Spleen (tissue), 11 donors: ENCODE measurements around the gene ECM2. TPM values are rescaled to one million over a fixed set of nuclear protein-coding genes. Genes with fewer than 3 reads are reported as not detected.

Experiments used
- DNase-seq: peaks from one replicate; pipeline ENCODE4 v3.0.0-alpha.2; 2020
- H3K27ac ChIP-seq, 8 donors: fragments of 200-600 bp; sonication (generic) in 7 of 8; 1 replicate in 4 of 8; 2 replicates in 4 of 8; pipeline versions ENCODE4 v1.5.0 to v1.8.0; 2016 to 2021; ENCODE audit warnings: inconsistent platforms in 4 of 8, mild to moderate bottlenecking in 4 of 8, moderate library complexity in 1 of 8
- H3K27me3 ChIP-seq, 7 donors: fragments of 200-600 bp; sonication (generic) in 6 of 7; replicated peaks in 1 of 7; 1 replicate in 4 of 7; 2 replicates in 3 of 7; pipeline versions ENCODE4 v1.5.0 to v1.8.0; 2016 to 2021; ENCODE audit warnings: inconsistent platforms in 3 of 7, mild to moderate bottlenecking in 1 of 7
- H3K36me3 ChIP-seq, 6 donors: fragments of 200-600 bp; sonication (generic) in 5 of 6; 1 replicate in 4 of 6; 2 replicates in 2 of 6; pipeline versions ENCODE4 v1.5.0 to v1.8.0; 2016 to 2021; ENCODE audit warnings: inconsistent platforms in 2 of 6
- H3K4me1 ChIP-seq, 6 donors: fragments of 200-600 bp; sonication (generic) in 5 of 6; 1 replicate in 3 of 6; 2 replicates in 3 of 6; pipeline versions ENCODE4 v1.5.0 to v1.8.0; 2016 to 2021; ENCODE audit warnings: inconsistent platforms in 3 of 6
- H3K4me3 ChIP-seq, 8 donors: fragments of 200-600 bp; sonication (generic) in 7 of 8; 1 replicate in 4 of 8; 2 replicates in 4 of 8; pipeline versions ENCODE4 v1.5.0 to v1.8.0; 2016 to 2021; ENCODE audit warnings: inconsistent platforms in 4 of 8, mild to moderate bottlenecking in 4 of 8, moderate library complexity in 2 of 8
- H3K9me3 ChIP-seq, 8 donors: fragments of 200-600 bp; sonication (generic) in 7 of 8; 1 replicate in 4 of 8; 2 replicates in 4 of 8; pipeline versions ENCODE4 v1.5.0 to v1.8.0; 2016 to 2021; ENCODE audit warnings: inconsistent platforms in 4 of 8
- POLR2A ChIP-seq, 3 donors: fragments of 450-650 bp; IDR thresholded peaks; one replicate each; pipeline ENCODE4 v1.5.1; 2017; ENCODE audit warnings: antibody characterized with exemption in 3 of 3, mild to moderate bottlenecking in 1 of 3
- POLR2AphosphoS5 ChIP-seq, 3 donors: sonication (generic); formaldehyde crosslinking; IDR thresholded peaks; one replicate each; pipeline ENCODE4 v1.5.1; 2017; ENCODE audit warnings: antibody characterized with exemption in 3 of 3
- WGBS, 5 donors: extraction: QIAGEN DNeasy Blood & Tissue Kit in 3 of 5; methylation state at CpG; one replicate each; pipeline versions ENCODE4 v1.1.5 to v1.1.7; 2013 to 2018; 5-methylcytosine and 5-hydroxymethylcytosine counted together
- intact Hi-C: fragments of 100-400 bp; cut with DNase I; formaldehyde crosslinking; loops from one replicate; pipeline ENCODE4 v1.15.0; 2023; ENCODE audit warnings: low total_unique reads
- polyA plus RNA-seq, 3 donors: library from polyadenylated mRNA; stranded (reverse); fragments of 200-250 nt; gene quantifications; one replicate each; pipeline ENCODE4 v1.2.1, GENCODE V29; 2013
- total RNA-seq, 7 donors: library from RNA; depleted of rRNA in 3 of 7; stranded (reverse); fragments of >200 nt in 3 of 7; fragmentation: NEBNext Ultra II Directional in 4 of 7; extraction: Animal tissue kit (Norgen Biotek cat#: 25700) in 4 of 7; gene quantifications; one replicate each; pipeline versions ENCODE4 v1.1.0 to v1.2.1, GENCODE V29; 2016 to 2021
- TF ChIP-seq, protein P1 (sequence below), 11 experiments: fragments of 200-600 bp in 7 of 11; fragments of 450-650 bp in 4 of 11; sonication (generic) in 4 of 11; IDR thresholded peaks in 8 of 11; conservative IDR thresholded peaks in 3 of 11; 1 replicate in 7 of 11; 2 replicates in 4 of 11; pipeline versions ENCODE4 v1.4.0 to v1.8.0; 2016 to 2021; ENCODE audit warnings: antibody characterized with exemption in 11 of 11, inconsistent platforms in 4 of 11, mild to moderate bottlenecking in 1 of 11
- donor health status: healthy with polysubstance abuse.
- donor health status: DM: no; HTN: no; CAD: no; lungs with moderate emphysema.
- donor health status: DM: no; HTN: no; CAD: no.
- donor health status: Bipolar disorder and iron deficiency.
- donor health status: healthy.
- donor health status: DM: no; HTN: no; CAD: no.
- donor health status: DM: yes; HTN: yes; CAD: no.

Gene ECM2
- total and polyA plus RNA-seq, 10 donors: 0.22 to 1.7 (median 0.47) TPM; not detected in 2

DNA sequence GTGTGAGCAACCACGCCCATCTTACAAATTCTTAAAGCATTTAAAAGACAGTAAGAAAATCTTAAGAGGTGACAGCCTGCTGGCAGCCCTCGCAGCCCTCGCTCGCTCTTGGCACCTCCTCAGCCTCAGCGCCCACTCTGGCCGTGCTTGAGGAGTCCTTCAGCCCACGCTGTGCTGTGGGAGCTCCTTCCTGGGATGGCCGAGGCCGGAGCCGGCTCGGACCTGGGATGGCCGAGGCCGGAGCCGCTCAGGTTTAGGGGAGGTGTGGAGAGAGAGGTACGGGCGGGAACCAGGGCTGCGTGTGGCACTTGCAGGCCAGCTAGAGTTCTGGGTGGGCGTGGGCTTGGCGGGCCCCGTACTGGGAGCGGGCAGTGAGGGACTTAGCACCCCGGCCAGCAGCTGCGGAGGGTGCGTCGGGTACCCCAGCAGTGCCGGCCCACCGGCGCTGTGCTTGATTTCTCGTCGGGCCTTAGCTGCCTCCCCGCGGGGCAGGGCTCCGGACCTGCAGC, 9.3 kb upstream of the ECM2 start:
- intact Hi-C loops: no loop called here
- Histone ChIP-seq H3K27me3 (no peaks in the 10 kb centered on the region), H3K9me3 (peaks cover 0 to 17% (median 5%) of the 10 kb centered on the region in 8 donors), H3K27ac (no peak overlapping the region), H3K4me1 (no peaks in the 10 kb centered on the region), H3K36me3 (no peaks in the 10 kb centered on the region), H3K4me3 (no peak overlapping the region)
- TF ChIP-seq POLR2A (IDR thresholded peaks at IDR 0.05): no peak
- TF ChIP-seq, protein P1, sequence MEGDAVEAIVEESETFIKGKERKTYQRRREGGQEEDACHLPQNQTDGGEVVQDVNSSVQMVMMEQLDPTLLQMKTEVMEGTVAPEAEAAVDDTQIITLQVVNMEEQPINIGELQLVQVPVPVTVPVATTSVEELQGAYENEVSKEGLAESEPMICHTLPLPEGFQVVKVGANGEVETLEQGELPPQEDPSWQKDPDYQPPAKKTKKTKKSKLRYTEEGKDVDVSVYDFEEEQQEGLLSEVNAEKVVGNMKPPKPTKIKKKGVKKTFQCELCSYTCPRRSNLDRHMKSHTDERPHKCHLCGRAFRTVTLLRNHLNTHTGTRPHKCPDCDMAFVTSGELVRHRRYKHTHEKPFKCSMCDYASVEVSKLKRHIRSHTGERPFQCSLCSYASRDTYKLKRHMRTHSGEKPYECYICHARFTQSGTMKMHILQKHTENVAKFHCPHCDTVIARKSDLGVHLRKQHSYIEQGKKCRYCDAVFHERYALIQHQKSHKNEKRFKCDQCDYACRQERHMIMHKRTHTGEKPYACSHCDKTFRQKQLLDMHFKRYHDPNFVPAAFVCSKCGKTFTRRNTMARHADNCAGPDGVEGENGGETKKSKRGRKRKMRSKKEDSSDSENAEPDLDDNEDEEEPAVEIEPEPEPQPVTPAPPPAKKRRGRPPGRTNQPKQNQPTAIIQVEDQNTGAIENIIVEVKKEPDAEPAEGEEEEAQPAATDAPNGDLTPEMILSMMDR (IDR thresholded peaks at IDR 0.05 in 8 of 11, conservative IDR thresholded peaks at IDR 0.05 in 3 of 11): no peak
- TF ChIP-seq POLR2AphosphoS5 (IDR thresholded peaks at IDR 0.05): no peak
- no peak for DNase-seq
- 97 to 99% (median 98%) methylated on average over 25 to 33 of the region's 33 CpGs for WGBS, 5 donors

DNA sequence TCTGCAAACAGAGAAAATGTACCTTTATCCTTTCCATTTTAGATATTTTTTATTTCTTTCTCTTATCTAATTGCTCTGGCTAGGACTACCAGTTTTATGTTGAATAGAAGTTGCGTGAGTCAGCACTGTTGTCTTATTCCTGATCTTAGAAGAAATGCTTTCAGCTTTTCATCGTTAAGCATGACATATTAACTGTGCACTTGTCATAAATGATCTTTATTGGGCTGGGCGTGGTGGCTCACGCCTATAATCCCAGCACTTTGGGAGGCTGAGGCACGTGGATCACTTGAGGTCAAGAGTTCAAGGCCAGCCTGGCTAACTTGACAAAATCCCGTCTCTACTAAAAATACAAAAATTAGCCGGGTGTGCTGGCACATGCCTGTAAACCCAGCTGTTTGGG, 8.2 kb upstream of the ECM2 start:
- Histone ChIP-seq H3K27ac (no peak overlapping the region), H3K9me3 (peaks cover 0 to 17% (median 5%) of the 10 kb centered on the region in 8 donors), H3K4me3 (no peak overlapping the region), H3K4me1 (no peaks in the 10 kb centered on the region), H3K36me3 (no peaks in the 10 kb centered on the region), H3K27me3 (no peaks in the 10 kb centered on the region)
- intact Hi-C loops: no loop called here
- TF ChIP-seq, protein P1 (IDR thresholded peaks at IDR 0.05 in 8 of 11, conservative IDR thresholded peaks at IDR 0.05 in 3 of 11): no peak
- TF ChIP-seq POLR2A (IDR thresholded peaks at IDR 0.05): no peak
- no peak for TF ChIP-seq POLR2AphosphoS5 (IDR thresholded peaks at IDR 0.05)
- DNase-seq: no peak
- WGBS, 5 donors: 85 to 97% (median 91%) methylated on average over 7 of the region's 7 CpGs

DNA sequence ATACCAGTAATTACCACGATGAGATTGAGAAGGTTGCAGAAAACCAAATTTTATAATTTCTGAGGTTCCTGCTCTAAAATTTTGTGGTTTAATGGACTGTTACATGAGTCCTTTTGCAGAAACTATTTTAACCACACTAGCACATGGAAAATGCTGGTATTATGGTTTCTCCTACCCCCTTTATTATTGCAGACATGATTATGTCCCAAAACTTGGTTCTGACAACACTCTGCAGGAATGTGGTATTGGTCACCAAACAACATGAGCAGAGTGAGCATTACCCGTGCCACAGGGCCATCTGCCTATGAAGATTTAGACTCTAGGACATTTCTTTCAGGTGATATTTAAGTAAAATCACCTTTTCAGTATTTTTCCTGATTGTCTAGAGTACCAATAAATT, 2.8 kb upstream of the ECM2 start:
- Histone ChIP-seq H3K4me3 (no peak overlapping the region), H3K27ac (no peak overlapping the region), H3K9me3 (peaks cover 0 to 8% (median 5%) of the 10 kb centered on the region in 8 donors), H3K4me1 (peaks cover 0 to 40% (median 0%) of the 10 kb centered on the region in 6 donors), H3K36me3 (no peaks in the 10 kb centered on the region), H3K27me3 (no peaks in the 10 kb centered on the region)
- TF ChIP-seq, protein P1 (IDR thresholded peaks at IDR 0.05 in 8 of 11, conservative IDR thresholded peaks at IDR 0.05 in 3 of 11): no peak
- no peak for TF ChIP-seq POLR2A (IDR thresholded peaks at IDR 0.05)
- no peak for TF ChIP-seq POLR2AphosphoS5 (IDR thresholded peaks at IDR 0.05)
- WGBS, 5 donors: 52 to 89% (median 59%) methylated on average over 2 of the region's 2 CpGs
- intact Hi-C loops: no loop called here
- no peak for DNase-seq

DNA sequence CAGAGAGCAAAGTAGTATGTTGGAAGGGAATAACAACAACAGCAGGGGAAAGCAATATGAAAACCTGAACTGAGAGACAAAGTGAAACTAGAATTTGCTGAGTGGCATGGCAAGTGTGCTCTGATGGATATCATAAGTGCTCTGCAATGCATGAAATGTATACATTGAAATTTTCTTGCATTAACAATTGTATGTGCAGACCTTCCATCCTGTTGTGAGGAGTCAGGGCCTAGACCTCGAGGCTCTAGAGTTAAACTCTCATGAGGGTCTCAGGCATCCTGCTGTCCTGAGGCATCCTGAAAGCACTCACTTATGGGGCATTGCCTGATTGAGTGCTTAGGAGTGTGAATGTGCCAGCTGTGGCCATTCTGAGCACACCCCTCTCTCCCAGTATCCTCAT, 1.1 kb downstream of the ECM2 start:
- TF ChIP-seq POLR2AphosphoS5 (IDR thresholded peaks at IDR 0.05): no peak
- TF ChIP-seq, protein P1 (IDR thresholded peaks at IDR 0.05 in 8 of 11, conservative IDR thresholded peaks at IDR 0.05 in 3 of 11): no peak
- TF ChIP-seq POLR2A (IDR thresholded peaks at IDR 0.05): no peak
- Histone ChIP-seq H3K4me1 (peaks cover 0 to 40% (median 0%) of the 10 kb centered on the region in 6 donors), H3K9me3 (peaks cover 0 to 19% (median 0%) of the 10 kb centered on the region in 8 donors), H3K27ac (peak overlapping the region in 1 of 8 donors; percentile 36), H3K36me3 (no peaks in the 10 kb centered on the region), H3K27me3 (no peaks in the 10 kb centered on the region), H3K4me3 (peak overlapping the region in 2 of 8 donors; percentile 12 to 49)
- intact Hi-C loops: no loop called here
- 46 to 89% (median 54%) methylated on average over 1 of the region's 1 CpG for WGBS, 5 donors
- no peak for DNase-seq
